HepG2 (cell line): ENCODE results near the gene ATRX. TPM values are rescaled to one million over a fixed set of nuclear protein-coding genes. Genes with fewer than 3 reads are reported as not detected.
"Not testable (repeated sequence)": the region's sequence is repeated elsewhere in the genome, so short reads cannot be mapped to it uniquely, and the experiment has no call there.

Source experiments
- ATAC-seq: fragments of 200-7000 bp; cut with Tn5 transposase; 3 replicates; pipeline ENCODE4 v1.9.1; 2020; ENCODE audit warnings: mild to moderate bottlenecking, moderate library complexity
- BruUV-seq: library from RNA; stranded (reverse); fragments of 400-500 nt; replicated peaks from 2 replicates; lab custom pipeline; 2021; lab: Mats Ljungman, UMichigan
- CTCF ChIA-PET: fragments of 300-600 bp; formaldehyde crosslinking; extraction: SDS; loops from one replicate; lab custom pipeline; 2021; ENCODE audit warnings: low total read pairs, inconsistent platforms, low intra/inter-chr PET ratio; lab: Yijun Ruan, JAX
- POLR2A ChIA-PET: fragments of 350-600 bp; sonication (Branson Sonifier 250); formaldehyde crosslinking; loops from one replicate; lab custom pipeline; 2020; ENCODE audit warnings: antibody characterized with exemption, inconsistent platforms; lab: Yijun Ruan, JAX
- DNase-seq: peaks from one replicate; pipeline ENCODE4 v3.0.0-alpha.2; 2015; ENCODE audit warnings: low spot score
- FAIRE-seq: peaks from 3 replicates; lab custom pipeline; 2011; peaks lifted over from hg19 to GRCh38; lab: Jason Lieb, UNC
- H2AFZ ChIP-seq: one replicate; pipeline ENCODE4 v1.6.1; 2011; ENCODE audit warnings: low read length, inconsistent platforms
- H3K27ac ChIP-seq: fragments of 300-600 bp; 3 replicates; pipeline ENCODE4 v1.8.0; 2011; ENCODE audit warnings: mixed run types, mild to moderate bottlenecking, mixed read lengths, low read length, inconsistent platforms; ENCODE audit not compliant: insufficient read depth; ENCODE audit errors: extremely low read length
- H3K27me3 ChIP-seq, 2 experiments: fragments of 200-600 bp in 1 of 2; 2 replicates in 1 of 2; 3 replicates in 1 of 2; pipeline versions ENCODE4 v1.6.0 to v1.8.0; 2011; ENCODE audit warnings: low read length in 2 of 2, mild to moderate bottlenecking in 2 of 2, moderate library complexity in 2 of 2, inconsistent platforms in 1 of 2; ENCODE audit not compliant: insufficient read depth in 2 of 2, control insufficient read depth in 1 of 2
- H3K36me3 ChIP-seq, 2 experiments: fragments of 200-600 bp in 1 of 2; replicated peaks in 1 of 2; 2 replicates in 1 of 2; 3 replicates in 1 of 2; pipeline versions ENCODE4 v1.5.1 to v1.8.0; 2011; ENCODE audit warnings: low read length in 2 of 2, inconsistent platforms in 1 of 2; ENCODE audit not compliant: insufficient read depth in 2 of 2, control insufficient read depth in 1 of 2
- H3K4me1 ChIP-seq: 2 replicates; pipeline ENCODE4 v1.5.1; 2012; ENCODE audit warnings: low read length, inconsistent platforms; ENCODE audit not compliant: insufficient read depth
- H3K4me2 ChIP-seq: 2 replicates; pipeline ENCODE4 v1.6.0; 2011; ENCODE audit warnings: low read depth, low read length, inconsistent platforms
- H3K4me3 ChIP-seq, 3 experiments: fragments of 200-600 bp in 1 of 3; sonication (generic), shearing (Covaris generic) in 1 of 3; replicated peaks in 1 of 3; 2 replicates each; pipeline ENCODE4 v1.5.1; 2011 to 2016; ENCODE audit warnings: low read length in 3 of 3, inconsistent platforms in 2 of 3, low read depth in 2 of 3, mild to moderate bottlenecking in 2 of 3, control low read depth in 1 of 3, mixed read lengths in 1 of 3; ENCODE audit not compliant: insufficient read depth in 1 of 3
- H3K79me2 ChIP-seq: one replicate; pipeline ENCODE4 v1.6.1; 2011; ENCODE audit warnings: low read length, inconsistent platforms; ENCODE audit not compliant: insufficient read depth
- H3K9ac ChIP-seq: 2 replicates; pipeline ENCODE4 v1.6.0; 2011; ENCODE audit warnings: mild to moderate bottlenecking, low read depth, low read length, inconsistent platforms; ENCODE audit not compliant: insufficient read depth
- H3K9me3 ChIP-seq: 2 replicates; pipeline ENCODE4 v1.5.1; 2012; ENCODE audit warnings: mild to moderate bottlenecking, low read length
- H4K20me1 ChIP-seq: 2 replicates; pipeline ENCODE4 v1.6.0; 2011; ENCODE audit warnings: inconsistent platforms, mild to moderate bottlenecking, low read length, moderate library complexity; ENCODE audit not compliant: insufficient read depth
- CREM ChIP-seq, 2 experiments: sonication (generic) in 1 of 2; formaldehyde crosslinking in 1 of 2; IDR thresholded peaks; 2 replicates each; pipeline versions ENCODE4 v1.4.0 to v1.6.1; 2016 to 2020; ENCODE audit warnings: antibody characterized with exemption in 1 of 2, mild to moderate bottlenecking in 1 of 2, missing genetic modification reagents in 1 of 2
- GATAD2A ChIP-seq: IDR thresholded peaks from 2 replicates; pipeline ENCODE4 v1.6.1; 2016
- HNRNPK ChIP-seq: fragments of 200-400 bp; formaldehyde crosslinking; IDR thresholded peaks from 2 replicates; pipeline ENCODE4 v1.6.1; 2018; ENCODE audit warnings: low read length, low read depth, moderate library complexity, mild to moderate bottlenecking; ENCODE audit not compliant: poor library complexity, severe bottlenecking
- SMAD9 ChIP-seq: sonication (generic); formaldehyde crosslinking; IDR thresholded peaks from 2 replicates; pipeline ENCODE4 v1.5.1; 2020; ENCODE audit warnings: mild to moderate bottlenecking, missing genetic modification reagents
- TBX2 ChIP-seq: sonication (generic); formaldehyde crosslinking; IDR thresholded peaks from 2 replicates; pipeline ENCODE4 v1.5.0; 2020; ENCODE audit warnings: missing genetic modification reagents, mild to moderate bottlenecking, borderline replicate concordance
- ZFP82 ChIP-seq: sonication (generic); formaldehyde crosslinking; IDR thresholded peaks from 2 replicates; pipeline ENCODE4 v1.5.1; 2020; ENCODE audit warnings: mild to moderate bottlenecking, missing genetic modification reagents, borderline replicate concordance
- ZNF33A ChIP-seq: sonication (generic); formaldehyde crosslinking; IDR thresholded peaks from 2 replicates; pipeline ENCODE4 v1.5.1; 2020; ENCODE audit warnings: missing genetic modification reagents, mild to moderate bottlenecking, moderate library complexity, borderline replicate concordance
- ZNF367 ChIP-seq: sonication (generic); formaldehyde crosslinking; IDR thresholded peaks from 2 replicates; pipeline ENCODE4 v1.4.0; 2020; ENCODE audit warnings: missing genetic modification reagents, borderline replicate concordance
- ZNF639 ChIP-seq: conservative IDR thresholded peaks from 2 replicates; pipeline ENCODE4 v1.6.1; 2018; ENCODE audit warnings: missing genetic modification reagents
- ZNF691 ChIP-seq: sonication (generic); formaldehyde crosslinking; IDR thresholded peaks from 2 replicates; pipeline ENCODE4 v1.4.0; 2020; ENCODE audit warnings: missing genetic modification reagents, low read depth, mild to moderate bottlenecking, borderline replicate concordance
- ZNF746 ChIP-seq: sonication (generic); formaldehyde crosslinking; IDR thresholded peaks from 2 replicates; pipeline ENCODE4 v1.8.0; 2022; ENCODE audit warnings: mild to moderate bottlenecking, missing genetic modification reagents
- WGBS: methylation state at CpG from one replicate; pipeline ENCODE4 v1.1.6; 2017; ENCODE audit warnings: low lambda C conversion rate; 5-methylcytosine and 5-hydroxymethylcytosine counted together
- in situ Hi-C: cut with HindIII; loops from 2 replicates; pipeline ENCODE4 v1.10.0; 2017; ENCODE audit warnings: low pct_unique_long_range_greater_than_20kb; ENCODE audit not compliant: extremely low pct_ligation_motif_present
- intact Hi-C: fragments of 100-400 bp; cut with micrococcal nuclease; formaldehyde crosslinking; loops from one replicate; pipeline ENCODE4 v1.10.0; 2022; ENCODE audit not compliant: unreplicated experiment
- polyA plus RNA-seq, 8 experiments: library from polyadenylated mRNA; depleted of rRNA in 3 of 8; stranded (reverse) in 7 of 8; unstranded in 1 of 8; fragments of >200 nt; fragmentation: Illumina TruSeq in 4 of 8; extraction: Trizol in 4 of 8; gene quantifications; 2 replicates each; pipeline versions ENCODE4 v1.2.1 to v1.2.3, GENCODE V29; 2011 to 2016; ENCODE audit warnings: low read depth in 4 of 8, missing spikeins in 1 of 8, mixed read lengths in 1 of 8; ENCODE audit not compliant: insufficient read depth in 1 of 8
- total RNA-seq, 5 experiments: library from RNA; depleted of rRNA; stranded (reverse); fragments of >200 nt; fragmentation: Illumina TruSeq; extraction: Trizol; gene quantifications; 2 replicates each; pipeline ENCODE4 v1.2.3, GENCODE V29; 2016; ENCODE audit warnings: low read depth in 1 of 5

The ATRX gene
- total and polyA plus RNA-seq, 2 of the 13 experiments (the other 11 are each of a cell fraction or from before 2014, with no cell fraction given), result 26.1 to 44.5 TPM

DNA sequence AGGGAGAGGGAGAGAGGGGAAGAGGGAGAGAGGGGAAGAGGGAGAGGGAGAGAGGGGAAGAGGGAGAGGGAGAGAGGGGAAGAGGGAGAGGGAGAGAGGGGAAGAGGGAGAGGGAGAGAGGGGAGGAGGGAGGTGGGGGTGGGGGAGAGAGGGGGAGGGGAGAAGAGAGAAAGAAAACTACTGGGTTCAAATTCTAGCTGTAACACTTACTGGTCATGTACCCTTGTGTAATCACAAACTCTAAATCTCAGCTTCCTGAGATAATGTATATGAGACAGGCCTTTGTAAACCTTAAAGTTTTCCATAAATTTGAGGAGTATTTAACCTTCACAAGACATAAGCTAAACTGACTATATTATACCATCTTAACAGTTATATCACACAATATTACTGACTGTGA is 229.7 kb downstream of the ATRX start:
- no peak for FAIRE-seq
- intact Hi-C loops (no loop called here), in situ Hi-C loops (no loop called here)
- Histone ChIP-seq H3K4me3 (no peak overlapping the region), H3K79me2 (no peaks in the 10 kb centered on the region), H3K9me3 (no peaks in the 10 kb centered on the region), H3K36me3 (no peaks in the 10 kb centered on the region), H3K9ac (no peak overlapping the region), H3K27ac (no peak overlapping the region), H3K4me2 (no peak overlapping the region), H3K27me3 (no peaks in the 10 kb centered on the region), H3K4me1 (no peaks in the 10 kb centered on the region), H2AFZ (no peak overlapping the region), H4K20me1 (no peaks in the 10 kb centered on the region)
- BruUV-seq, result no TSS peak
- no peak for DNase-seq
- ChIA-PET CTCF (no interaction called here), POLR2A (no interaction called here)
- TF ChIP-seq SMAD9 (CRISPR knock-in tag), result no peak
- peak; percentile 86 for TF ChIP-seq HNRNPK
- ATAC-seq, result no peak

GRCh38 chrX:77548751-77549150 is 237.3 kb downstream of the ATRX start:
- Histone ChIP-seq H3K4me1 (no peaks in the 10 kb centered on the region), H3K9ac (no peak overlapping the region), H3K9me3 (no peaks in the 10 kb centered on the region), H3K4me3 (no peak overlapping the region), H3K27me3 (no peaks in the 10 kb centered on the region), H3K27ac (no peak overlapping the region), H3K79me2 (no peaks in the 10 kb centered on the region), H3K4me2 (no peak overlapping the region), H3K36me3 (no peaks in the 10 kb centered on the region), H4K20me1 (no peaks in the 10 kb centered on the region), H2AFZ (no peak overlapping the region)
- FAIRE-seq (no peak), ATAC-seq (no peak), DNase-seq (no peak)
- WGBS, result 100% methylated on average over 2 of the region's 2 CpGs
- TF ChIP-seq ZFP82 (CRISPR knock-in tag) (no peak), GATAD2A (CRISPR knock-in tag) (no peak), TBX2 (no peak), ZNF639 (CRISPR knock-in tag) (no peak), ZNF746 (CRISPR knock-in tag) (no peak), ZNF691 (CRISPR knock-in tag) (no peak), ZNF367 (CRISPR knock-in tag) (no peak), CREM (IDR thresholded peaks at IDR 0.05) (no peak), CREM (CRISPR knock-in tag; IDR thresholded peaks at IDR 0.05) (no peak), ZNF33A (CRISPR knock-in tag) (no peak)
- POLR2A ChIA-PET, result no interaction called here
- in situ Hi-C loops, result no loop called here
- no TSS peak for BruUV-seq
- intact Hi-C loops, result no loop called here
- CTCF ChIA-PET, result no interaction called here

DNA sequence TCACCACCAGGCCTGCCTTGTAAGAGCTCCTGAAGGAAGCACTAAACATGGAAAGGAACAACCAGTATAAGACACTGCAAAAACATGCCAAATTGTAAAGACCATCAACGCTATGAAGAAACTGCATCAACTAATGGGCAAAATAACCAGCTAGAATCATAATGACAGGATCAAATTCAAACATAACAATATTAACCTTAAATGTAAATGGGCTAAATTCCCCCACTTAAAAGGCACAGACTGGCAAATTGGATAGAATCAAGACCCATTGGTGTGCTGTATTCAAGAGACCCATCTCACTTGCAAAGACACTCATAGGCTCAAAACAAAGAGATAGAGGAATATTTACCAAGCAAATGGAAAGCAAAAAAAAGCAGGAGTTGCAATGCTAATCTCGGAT is 246.2 kb downstream of the ATRX start:
- H3K79me2 ChIP-seq, H4K20me1 ChIP-seq, H3K4me1 ChIP-seq, BruUV-seq, H3K27me3 ChIP-seq, FAIRE-seq, H3K27ac ChIP-seq, POLR2A ChIA-PET, CTCF ChIA-PET, intact Hi-C loops, H3K4me2 ChIP-seq, ATAC-seq, H3K9me3 ChIP-seq, H3K9ac ChIP-seq, H3K36me3 ChIP-seq, H3K4me3 ChIP-seq, DNase-seq, in situ Hi-C loops, H2AFZ ChIP-seq: not testable (repeated sequence)
- WGBS, result 87% methylated on average over 2 of the region's 2 CpGs
